K562 (cell line): Measurements from ENCODE around the gene RABGAP1L. TPM values are rescaled to one million over a fixed set of nuclear protein-coding genes. Genes with fewer than 3 reads are reported as not detected.

Experiments used
- CBFA2T2 ChIP-seq: fragments of 450-650 bp; conservative IDR thresholded peaks from 2 replicates; pipeline ENCODE4 v1.6.1; 2017; ENCODE audit warnings: mild to moderate bottlenecking
- COPS2 ChIP-seq: fragments of 450-650 bp; conservative IDR thresholded peaks from 2 replicates; pipeline ENCODE4 v1.6.1; 2016; ENCODE audit warnings: mild to moderate bottlenecking, moderate library complexity
- DLX4 ChIP-seq: fragments of 250-450 bp; sonication (Bioruptor Pico); IDR thresholded peaks from 2 replicates; pipeline ENCODE4 v1.6.1; 2021; ENCODE audit warnings: mild to moderate bottlenecking
- GTF2A2 ChIP-seq: IDR thresholded peaks from 2 replicates; pipeline ENCODE4 v1.6.1; 2016; ENCODE audit warnings: mild to moderate bottlenecking, missing genetic modification characterization, missing compliant biosample characterization
- HES1 ChIP-seq: fragments of 450-650 bp; IDR thresholded peaks from 2 replicates; pipeline ENCODE4 v1.6.1; 2016; ENCODE audit warnings: low read depth, mild to moderate bottlenecking, moderate library complexity
- PTBP1 ChIP-seq: fragments of 200-400 bp; formaldehyde crosslinking; IDR thresholded peaks from 2 replicates; pipeline ENCODE4 v1.6.1; 2017; ENCODE audit warnings: low read depth, low read length
- ZBED1 ChIP-seq: IDR thresholded peaks from 2 replicates; pipeline ENCODE4 v1.6.1; 2014
- polyA plus RNA-seq, 8 experiments: library from polyadenylated mRNA; depleted of rRNA in 4 of 8; stranded (reverse) in 5 of 8; unstranded in 3 of 8; fragments of >200 nt; fragmentation: Nextera tagmentation in 2 of 8; fragmentation: Illumina TruSeq in 1 of 8; extraction: Ambion mirVana in 2 of 8; extraction: Trizol in 1 of 8; gene quantifications; 2 replicates each; pipeline versions ENCODE4 v1.2.1 to v1.2.3, GENCODE V29; 2011 to 2014; ENCODE audit warnings: inconsistent platforms in 1 of 8, missing spikeins in 1 of 8
- total RNA-seq, 7 experiments: library from RNA; depleted of rRNA in 6 of 7; stranded (reverse); fragments of >200 nt in 6 of 7; fragmentation: Illumina TruSeq in 2 of 7; extraction: Trizol in 2 of 7; gene quantifications; 2 replicates each; pipeline versions ENCODE4 v1.2.1 to v1.2.3, GENCODE V29; 2011 to 2021; ENCODE audit warnings: low replicate concordance in 1 of 7
- TF ChIP-seq, protein P1 (sequence below), 2 experiments: fragments of 450-650 bp; conservative IDR thresholded peaks; 2 replicates each; pipeline ENCODE4 v1.6.1; 2017; ENCODE audit warnings: mild to moderate bottlenecking in 2 of 2, moderate library complexity in 2 of 2
- TF ChIP-seq, protein P2 (sequence below), 2 experiments: fragments of 450-650 bp; IDR thresholded peaks; 2 replicates each; pipeline ENCODE4 v1.6.1; 2016

The RABGAP1L gene
- total and polyA plus RNA-seq, 9 of the 15 experiments (the other 6 are each of a cell fraction or from before 2014, with no cell fraction given) = 16.5 to 44.9 (median 26.7) TPM

GRCh38 chr1:174366946-174367345, 207.6 kb downstream of the RABGAP1L start (continued):
- TF ChIP-seq, protein P1, sequence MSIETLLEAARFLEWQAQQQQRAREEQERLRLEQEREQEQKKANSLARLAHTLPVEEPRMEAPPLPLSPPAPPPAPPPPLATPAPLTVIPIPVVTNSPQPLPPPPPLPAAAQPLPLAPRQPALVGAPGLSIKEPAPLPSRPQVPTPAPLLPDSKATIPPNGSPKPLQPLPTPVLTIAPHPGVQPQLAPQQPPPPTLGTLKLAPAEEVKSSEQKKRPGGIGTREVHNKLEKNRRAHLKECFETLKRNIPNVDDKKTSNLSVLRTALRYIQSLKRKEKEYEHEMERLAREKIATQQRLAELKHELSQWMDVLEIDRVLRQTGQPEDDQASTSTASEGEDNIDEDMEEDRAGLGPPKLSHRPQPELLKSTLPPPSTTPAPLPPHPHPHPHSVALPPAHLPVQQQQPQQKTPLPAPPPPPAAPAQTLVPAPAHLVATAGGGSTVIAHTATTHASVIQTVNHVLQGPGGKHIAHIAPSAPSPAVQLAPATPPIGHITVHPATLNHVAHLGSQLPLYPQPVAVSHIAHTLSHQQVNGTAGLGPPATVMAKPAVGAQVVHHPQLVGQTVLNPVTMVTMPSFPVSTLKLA (conservative IDR thresholded peaks at IDR 0.05) = no peak
- no peak for TF ChIP-seq DLX4 (CRISPR knock-in tag)
- no peak for TF ChIP-seq HES1
- no peak for TF ChIP-seq GTF2A2 (tag)
- no peak for TF ChIP-seq PTBP1
- TF ChIP-seq, protein P2, sequence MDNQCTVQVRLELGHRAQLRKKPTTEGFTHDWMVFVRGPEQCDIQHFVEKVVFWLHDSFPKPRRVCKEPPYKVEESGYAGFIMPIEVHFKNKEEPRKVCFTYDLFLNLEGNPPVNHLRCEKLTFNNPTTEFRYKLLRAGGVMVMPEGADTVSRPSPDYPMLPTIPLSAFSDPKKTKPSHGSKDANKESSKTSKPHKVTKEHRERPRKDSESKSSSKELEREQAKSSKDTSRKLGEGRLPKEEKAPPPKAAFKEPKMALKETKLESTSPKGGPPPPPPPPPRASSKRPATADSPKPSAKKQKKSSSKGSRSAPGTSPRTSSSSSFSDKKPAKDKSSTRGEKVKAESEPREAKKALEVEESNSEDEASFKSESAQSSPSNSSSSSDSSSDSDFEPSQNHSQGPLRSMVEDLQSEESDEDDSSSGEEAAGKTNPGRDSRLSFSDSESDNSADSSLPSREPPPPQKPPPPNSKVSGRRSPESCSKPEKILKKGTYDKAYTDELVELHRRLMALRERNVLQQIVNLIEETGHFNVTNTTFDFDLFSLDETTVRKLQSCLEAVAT (IDR thresholded peaks at IDR 0.05) = no peak
- no peak for TF ChIP-seq ZBED1
- no peak for TF ChIP-seq CBFA2T2
- no peak for TF ChIP-seq COPS2
